ENCODE results near the gene LDB1.

DNA sequence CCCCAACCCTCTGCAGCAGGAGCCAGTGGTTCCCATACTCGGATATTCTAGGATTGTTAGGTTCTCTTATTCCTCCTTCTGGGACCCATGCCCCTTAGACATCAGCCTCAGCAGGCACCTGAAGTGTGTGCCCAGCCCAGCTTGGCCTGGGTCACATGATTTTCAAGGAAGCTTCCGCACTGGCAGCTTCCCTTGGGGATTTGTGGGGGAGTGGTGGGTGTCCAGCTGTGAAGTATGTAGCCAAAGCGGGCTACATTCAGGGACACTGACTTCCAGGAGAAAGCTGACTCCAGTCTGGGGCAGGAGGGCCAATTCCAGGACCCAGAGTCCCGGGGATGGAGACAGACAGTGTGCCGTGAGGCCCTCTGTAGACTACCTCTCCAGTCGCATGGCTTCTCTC, 1.3 kb downstream of the LDB1 start:
- TF ChIP-seq, protein P1, sequence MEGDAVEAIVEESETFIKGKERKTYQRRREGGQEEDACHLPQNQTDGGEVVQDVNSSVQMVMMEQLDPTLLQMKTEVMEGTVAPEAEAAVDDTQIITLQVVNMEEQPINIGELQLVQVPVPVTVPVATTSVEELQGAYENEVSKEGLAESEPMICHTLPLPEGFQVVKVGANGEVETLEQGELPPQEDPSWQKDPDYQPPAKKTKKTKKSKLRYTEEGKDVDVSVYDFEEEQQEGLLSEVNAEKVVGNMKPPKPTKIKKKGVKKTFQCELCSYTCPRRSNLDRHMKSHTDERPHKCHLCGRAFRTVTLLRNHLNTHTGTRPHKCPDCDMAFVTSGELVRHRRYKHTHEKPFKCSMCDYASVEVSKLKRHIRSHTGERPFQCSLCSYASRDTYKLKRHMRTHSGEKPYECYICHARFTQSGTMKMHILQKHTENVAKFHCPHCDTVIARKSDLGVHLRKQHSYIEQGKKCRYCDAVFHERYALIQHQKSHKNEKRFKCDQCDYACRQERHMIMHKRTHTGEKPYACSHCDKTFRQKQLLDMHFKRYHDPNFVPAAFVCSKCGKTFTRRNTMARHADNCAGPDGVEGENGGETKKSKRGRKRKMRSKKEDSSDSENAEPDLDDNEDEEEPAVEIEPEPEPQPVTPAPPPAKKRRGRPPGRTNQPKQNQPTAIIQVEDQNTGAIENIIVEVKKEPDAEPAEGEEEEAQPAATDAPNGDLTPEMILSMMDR (IDR thresholded peaks at IDR 0.05; ENCODE audit: low read depth, low read length), result no peak
- no peak for TF ChIP-seq EZH2phosphoT487 (IDR thresholded peaks at IDR 0.05; ENCODE audit: low read depth)

Data from OCI-LY3 (cell line).